Thyroid gland (tissue), 4 donors: ENCODE data around the gene IL18RAP.

Experiments used
- CTCF ChIP-seq, 6 experiments: fragments of 200-600 bp in 3 of 6; fragments of 450-650 bp in 3 of 6; sonication (generic) in 3 of 6; IDR thresholded peaks; one replicate each; pipeline ENCODE4 v1.5.1; 2016 to 2019; ENCODE audit warnings: antibody characterized with exemption in 6 of 6, mild to moderate bottlenecking in 2 of 6, inconsistent platforms in 1 of 6, moderate library complexity in 1 of 6
- POLR2A ChIP-seq, 2 donors: fragments of 450-650 bp; IDR thresholded peaks; one replicate each; pipeline ENCODE4 v1.6.1; 2017; ENCODE audit warnings: antibody characterized with exemption in 2 of 2, mild to moderate bottlenecking in 2 of 2, moderate library complexity in 1 of 2

- TF ChIP-seq CTCF (IDR thresholded peaks at IDR 0.05) (no peak), POLR2A (IDR thresholded peaks at IDR 0.05) (no peak)
Observed at GRCh38 chr2:102417946-102418345, 5.0 kb upstream of the IL18RAP start.
